Fibroblast of pulmonary artery (primary cell): ENCODE data around the gene CGGBP1.

Source experiments
- DNase-seq: peaks from one replicate; pipeline ENCODE4 v3.0.0-alpha.2; 2010; ENCODE audit warnings: low read depth
- H3K4me3 ChIP-seq: replicated peaks from 2 replicates; pipeline ENCODE4 v1.5.1; 2011; ENCODE audit warnings: low read depth, mild to moderate bottlenecking, control low read depth, low read length, moderate library complexity
- CTCF ChIP-seq: IDR thresholded peaks from 2 replicates; pipeline ENCODE4 v1.5.1; 2011; ENCODE audit warnings: mild to moderate bottlenecking, control low read depth, low read length, inconsistent platforms; ENCODE audit errors: missing control alignments

The CGGBP1 gene

DNA sequence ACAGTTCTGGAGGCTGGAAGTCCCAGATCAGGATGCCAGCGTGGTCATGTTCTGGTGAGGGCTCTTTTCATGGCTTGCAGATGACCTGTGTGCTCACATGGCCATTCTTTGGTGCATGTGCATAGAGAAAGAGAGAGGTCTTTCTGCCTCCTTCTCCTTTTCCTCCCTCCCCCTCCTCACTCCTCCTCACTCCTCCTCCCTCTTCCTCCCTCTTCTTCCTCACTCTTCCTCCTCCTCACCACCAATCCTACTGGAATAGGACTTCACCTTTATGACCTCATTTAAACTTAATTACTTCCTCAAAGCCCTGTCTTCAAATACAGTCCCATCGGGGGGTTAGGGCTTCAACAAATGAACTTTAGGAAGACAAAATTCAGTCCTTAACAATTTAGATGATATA lies 24.0 kb upstream of the CGGBP1 start:
- no peak overlapping the region for H3K4me3 ChIP-seq
- no peak for DNase-seq
- no peak for TF ChIP-seq CTCF

DNA sequence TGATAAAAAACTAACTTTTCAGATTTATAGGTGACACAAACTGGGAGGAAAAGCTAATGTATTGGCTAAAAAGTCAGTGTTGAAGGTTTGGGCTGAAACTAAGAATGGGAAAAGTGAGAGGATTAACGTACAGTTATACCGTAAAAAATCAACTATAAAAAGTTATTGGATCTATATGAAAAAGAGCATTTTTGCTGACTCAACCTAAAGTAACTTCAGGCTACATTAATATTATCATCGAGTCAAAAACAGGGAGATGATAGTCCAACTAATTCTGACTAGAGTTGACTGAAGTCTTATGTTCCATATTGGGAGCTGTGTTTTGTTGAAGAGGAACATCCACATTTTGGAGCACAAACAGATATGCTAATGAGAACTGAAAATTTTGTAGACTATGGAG lies 20.1 kb upstream of the CGGBP1 start:
- DNase-seq = no peak
- no peak overlapping the region for H3K4me3 ChIP-seq
- TF ChIP-seq CTCF = no peak

GRCh38 chr3:88076712-88077111 lies 17.9 kb upstream of the CGGBP1 start:
- no peak for DNase-seq
- TF ChIP-seq CTCF = no peak
- H3K4me3 ChIP-seq = no peak overlapping the region

DNA sequence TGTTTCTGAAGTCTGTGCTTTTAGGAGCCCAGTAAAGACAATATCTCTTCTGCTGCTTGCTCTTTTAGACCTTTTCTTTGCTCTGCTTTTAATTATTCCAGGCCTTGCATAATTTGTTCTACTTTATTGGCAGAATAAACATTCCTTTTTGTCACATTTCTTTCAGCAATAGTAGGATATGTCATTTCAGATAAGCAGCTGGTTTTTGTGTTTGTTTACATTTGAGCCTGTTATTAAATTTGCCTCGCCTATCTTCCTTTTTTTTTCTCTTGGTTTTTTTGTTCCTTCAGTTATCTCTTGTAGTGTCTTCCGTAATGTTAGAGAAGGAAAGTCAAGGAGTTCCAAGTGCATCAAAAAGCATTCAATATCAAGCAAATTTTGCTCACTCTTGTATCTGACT lies 16.7 kb upstream of the CGGBP1 start:
- H3K4me3 ChIP-seq = no peak overlapping the region
- no peak for DNase-seq
- no peak for TF ChIP-seq CTCF

- no peak for TF ChIP-seq CTCF
- no peak overlapping the region for H3K4me3 ChIP-seq
- DNase-seq = no peak
Observed at GRCh38 chr3:88075072-88075471, 16.3 kb upstream of the CGGBP1 start.

DNA sequence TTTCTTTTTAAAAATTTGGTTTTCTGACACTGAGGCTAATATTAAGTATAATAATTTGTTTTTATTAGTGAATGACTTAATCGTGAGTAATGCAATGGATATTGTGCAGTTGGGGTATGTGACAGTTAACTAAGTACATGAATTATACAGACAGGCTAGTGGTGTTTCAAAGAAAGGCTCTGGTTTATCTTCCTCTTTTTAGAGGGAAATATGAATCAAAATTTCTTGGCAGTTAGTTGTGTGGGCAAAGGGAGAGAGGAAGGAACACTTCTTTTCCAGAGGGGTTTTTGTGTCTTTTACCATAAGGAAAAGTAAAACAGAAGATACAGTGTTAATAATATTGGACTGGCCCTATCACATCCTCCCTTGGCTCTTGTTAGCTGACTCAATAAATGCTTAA lies 2.9 kb upstream of the CGGBP1 start:
- H3K4me3 ChIP-seq = peak overlapping the region; percentile 92
- DNase-seq = no peak
- no peak for TF ChIP-seq CTCF

GRCh38 chr3:88059380-88060170 lies 770 bp upstream of the CGGBP1 start:
- H3K4me3 ChIP-seq = peak overlapping the region; percentile 92
- no peak for DNase-seq
- TF ChIP-seq CTCF = no peak
